Liver (tissue), 9 donors: ENCODE measurements around the gene DERL3. TPM values are rescaled to one million over a fixed set of nuclear protein-coding genes. Genes with fewer than 3 reads are reported as not detected.

Experiments used
- DNase-seq: peaks from one replicate; pipeline ENCODE4 v3.0.0-alpha.2; 2017; ENCODE audit warnings: low spot score
- H3K27ac ChIP-seq, 2 donors: one replicate each; pipeline ENCODE4 v1.7.0; 2013; ENCODE audit warnings: inconsistent platforms in 2 of 2, low read length in 2 of 2, control low read depth in 1 of 2, low read depth in 1 of 2, mild to moderate bottlenecking in 1 of 2
- H3K27me3 ChIP-seq, 4 donors: one replicate each; pipeline versions ENCODE4 v1.6.1 to v1.7.0; 2013; ENCODE audit warnings: low read length in 3 of 4, inconsistent platforms in 1 of 4, mild to moderate bottlenecking in 1 of 4, moderate library complexity in 1 of 4; ENCODE audit not compliant: control insufficient read depth in 4 of 4, insufficient read depth in 4 of 4
- H3K36me3 ChIP-seq, 4 donors: one replicate each; pipeline versions ENCODE4 v1.6.1 to v1.7.0; 2013; ENCODE audit warnings: low read length in 3 of 4, mild to moderate bottlenecking in 3 of 4, low read depth in 1 of 4, moderate library complexity in 1 of 4; ENCODE audit not compliant: control insufficient read depth in 4 of 4, insufficient read depth in 3 of 4
- H3K4me1 ChIP-seq, 4 donors: one replicate each; pipeline versions ENCODE4 v1.6.1 to v1.7.0; 2013; ENCODE audit warnings: low read length in 3 of 4, mild to moderate bottlenecking in 3 of 4, moderate library complexity in 1 of 4; ENCODE audit not compliant: control insufficient read depth in 4 of 4, insufficient read depth in 4 of 4
- H3K4me3 ChIP-seq, 3 donors: one replicate each; pipeline versions ENCODE4 v1.6.1 to v1.7.0; 2013; ENCODE audit warnings: low read length in 3 of 3, control low read depth in 1 of 3, low read depth in 1 of 3, mild to moderate bottlenecking in 1 of 3
- H3K9ac ChIP-seq, 2 donors: one replicate each; pipeline ENCODE4 v1.7.0; 2013; ENCODE audit warnings: low read length in 2 of 2, mild to moderate bottlenecking in 2 of 2, moderate library complexity in 2 of 2, control low read depth in 1 of 2, low read depth in 1 of 2
- H3K9me3 ChIP-seq, 4 donors: one replicate each; pipeline versions ENCODE4 v1.6.1 to v1.7.0; 2013; ENCODE audit warnings: low read length in 3 of 4; ENCODE audit not compliant: control insufficient read depth in 4 of 4
- CTCF ChIP-seq: fragments of 150-350 bp; IDR thresholded peaks from 2 replicates; pipeline ENCODE4 v1.5.1; 2017; ENCODE audit warnings: improper control_type of control experiment, low read depth, low read length; ENCODE audit not compliant: missing input control
- EGR1 ChIP-seq, 2 donors: IDR thresholded peaks; 2 replicates each; pipeline ENCODE4 v1.6.1; 2016 to 2018; ENCODE audit warnings: antibody characterized with exemption in 2 of 2, low read depth in 2 of 2
- FOXA1 ChIP-seq: IDR thresholded peaks from 2 replicates; pipeline ENCODE4 v1.6.1; 2016; ENCODE audit warnings: antibody characterized with exemption
- FOXA2 ChIP-seq: IDR thresholded peaks from 2 replicates; pipeline ENCODE4 v1.6.1; 2016; ENCODE audit warnings: antibody characterized with exemption
- GABPA ChIP-seq, 2 donors: IDR thresholded peaks in 1 of 2; conservative IDR thresholded peaks in 1 of 2; 2 replicates each; pipeline ENCODE4 v1.6.1; 2016; ENCODE audit warnings: antibody characterized with exemption in 2 of 2, mild to moderate bottlenecking in 1 of 2, moderate library complexity in 1 of 2
- HNF4A ChIP-seq, 2 donors: conservative IDR thresholded peaks; 2 replicates each; pipeline ENCODE4 v1.6.1; 2016; ENCODE audit warnings: antibody characterized with exemption in 2 of 2, mild to moderate bottlenecking in 2 of 2
- HNF4G ChIP-seq: IDR thresholded peaks from 2 replicates; pipeline ENCODE4 v1.6.1; 2016; ENCODE audit warnings: antibody characterized with exemption
- JUND ChIP-seq, 2 donors: IDR thresholded peaks; 2 replicates each; pipeline ENCODE4 v1.6.1; 2016; ENCODE audit warnings: antibody characterized with exemption in 2 of 2
- NR2F2 ChIP-seq: IDR thresholded peaks from 2 replicates; pipeline ENCODE4 v1.6.1; 2016; ENCODE audit warnings: antibody characterized with exemption
- RAD21 ChIP-seq, 2 donors: IDR thresholded peaks; 2 replicates each; pipeline ENCODE4 v1.6.1; 2016; ENCODE audit warnings: antibody characterized with exemption in 2 of 2, mild to moderate bottlenecking in 2 of 2
- TAF1 ChIP-seq: conservative IDR thresholded peaks from 2 replicates; pipeline ENCODE4 v1.6.1; 2016; ENCODE audit warnings: antibody characterized with exemption, mild to moderate bottlenecking
- YY1 ChIP-seq: IDR thresholded peaks from 2 replicates; pipeline ENCODE4 v1.6.1; 2016; ENCODE audit warnings: antibody characterized with exemption, mild to moderate bottlenecking
- WGBS: extraction: QIAGEN DNeasy Blood & Tissue Kit; methylation state at CpG from one replicate; pipeline ENCODE4 v1.1.7; 2013; 5-methylcytosine and 5-hydroxymethylcytosine counted together
- polyA plus RNA-seq, 2 donors: library from polyadenylated mRNA; stranded (reverse) in 1 of 2; unstranded in 1 of 2; fragments of 200-250 nt in 1 of 2; fragments of >200 nt in 1 of 2; fragmentation: Nextera tagmentation in 1 of 2; extraction: Ambion mirVana in 1 of 2; gene quantifications; one replicate each; pipeline versions ENCODE4 v1.2.1 to v1.2.3, GENCODE V29; 2013 to 2015
- total RNA-seq, 2 donors: library from RNA; depleted of rRNA; stranded (reverse); fragments of >200 nt; gene quantifications; one replicate each; pipeline ENCODE4 v1.2.3, GENCODE V29; 2014
- TF ChIP-seq, protein P1 (sequence below): IDR thresholded peaks from 2 replicates; pipeline ENCODE4 v1.6.1; 2016; ENCODE audit warnings: antibody characterized with exemption
- TF ChIP-seq, protein P2 (sequence below): IDR thresholded peaks from 2 replicates; pipeline ENCODE4 v1.6.1; 2016; ENCODE audit warnings: antibody characterized with exemption, mild to moderate bottlenecking
- TF ChIP-seq, protein P3 (sequence below): IDR thresholded peaks from 2 replicates; pipeline ENCODE4 v1.6.1; 2016; ENCODE audit warnings: antibody characterized with exemption
- donor health status: healthy.
- donor health status: healthy.
- donor health status: healthy.
- donor health status: healthy.
- donor health status: healthy.

DERL3 gene
- total and polyA plus RNA-seq, 4 donors: 1.0 to 9.3 (median 3.9) TPM

DNA sequence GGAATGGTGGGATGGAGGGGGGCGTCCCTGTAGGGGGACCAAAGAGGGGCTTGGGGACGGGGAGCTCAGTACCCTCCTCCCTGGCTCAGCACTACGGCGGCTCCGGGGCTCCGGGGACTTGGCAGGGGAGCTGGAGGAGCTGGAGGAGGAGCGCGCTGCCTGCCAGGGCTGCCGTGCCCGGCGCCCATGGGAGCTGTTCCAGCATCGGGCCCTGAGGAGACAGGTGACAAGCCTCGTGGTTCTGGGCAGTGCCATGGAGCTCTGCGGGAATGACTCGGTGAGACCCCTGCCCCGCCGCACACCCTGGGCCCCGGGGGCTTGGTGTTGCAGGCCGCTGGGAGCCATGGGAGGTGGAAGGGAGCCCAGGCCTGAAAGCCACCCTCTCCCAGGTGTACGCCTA lies 43.6 kb upstream of the DERL3 start:
- no peak overlapping the region for H3K27ac ChIP-seq

GRCh38 chr22:23878219-23878618 lies 39.4 kb upstream of the DERL3 start:
- TF ChIP-seq FOXA2 (no peak), CTCF (no peak), RAD21 (IDR thresholded peaks at IDR 0.05) (no peak), JUND (IDR thresholded peaks at IDR 0.05) (no peak), GABPA (IDR thresholded peaks at IDR 0.05 in 1 of 2, conservative IDR thresholded peaks at IDR 0.05 in 1 of 2) (no peak), HNF4G (no peak)
- TF ChIP-seq, protein P1, sequence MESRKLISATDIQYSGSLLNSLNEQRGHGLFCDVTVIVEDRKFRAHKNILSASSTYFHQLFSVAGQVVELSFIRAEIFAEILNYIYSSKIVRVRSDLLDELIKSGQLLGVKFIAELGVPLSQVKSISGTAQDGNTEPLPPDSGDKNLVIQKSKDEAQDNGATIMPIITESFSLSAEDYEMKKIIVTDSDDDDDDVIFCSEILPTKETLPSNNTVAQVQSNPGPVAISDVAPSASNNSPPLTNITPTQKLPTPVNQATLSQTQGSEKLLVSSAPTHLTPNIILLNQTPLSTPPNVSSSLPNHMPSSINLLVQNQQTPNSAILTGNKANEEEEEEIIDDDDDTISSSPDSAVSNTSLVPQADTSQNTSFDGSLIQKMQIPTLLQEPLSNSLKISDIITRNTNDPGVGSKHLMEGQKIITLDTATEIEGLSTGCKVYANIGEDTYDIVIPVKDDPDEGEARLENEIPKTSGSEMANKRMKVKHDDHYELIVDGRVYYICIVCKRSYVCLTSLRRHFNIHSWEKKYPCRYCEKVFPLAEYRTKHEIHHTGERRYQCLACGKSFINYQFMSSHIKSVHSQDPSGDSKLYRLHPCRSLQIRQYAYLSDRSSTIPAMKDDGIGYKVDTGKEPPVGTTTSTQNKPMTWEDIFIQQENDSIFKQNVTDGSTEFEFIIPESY: no peak
- TF ChIP-seq, protein P2, sequence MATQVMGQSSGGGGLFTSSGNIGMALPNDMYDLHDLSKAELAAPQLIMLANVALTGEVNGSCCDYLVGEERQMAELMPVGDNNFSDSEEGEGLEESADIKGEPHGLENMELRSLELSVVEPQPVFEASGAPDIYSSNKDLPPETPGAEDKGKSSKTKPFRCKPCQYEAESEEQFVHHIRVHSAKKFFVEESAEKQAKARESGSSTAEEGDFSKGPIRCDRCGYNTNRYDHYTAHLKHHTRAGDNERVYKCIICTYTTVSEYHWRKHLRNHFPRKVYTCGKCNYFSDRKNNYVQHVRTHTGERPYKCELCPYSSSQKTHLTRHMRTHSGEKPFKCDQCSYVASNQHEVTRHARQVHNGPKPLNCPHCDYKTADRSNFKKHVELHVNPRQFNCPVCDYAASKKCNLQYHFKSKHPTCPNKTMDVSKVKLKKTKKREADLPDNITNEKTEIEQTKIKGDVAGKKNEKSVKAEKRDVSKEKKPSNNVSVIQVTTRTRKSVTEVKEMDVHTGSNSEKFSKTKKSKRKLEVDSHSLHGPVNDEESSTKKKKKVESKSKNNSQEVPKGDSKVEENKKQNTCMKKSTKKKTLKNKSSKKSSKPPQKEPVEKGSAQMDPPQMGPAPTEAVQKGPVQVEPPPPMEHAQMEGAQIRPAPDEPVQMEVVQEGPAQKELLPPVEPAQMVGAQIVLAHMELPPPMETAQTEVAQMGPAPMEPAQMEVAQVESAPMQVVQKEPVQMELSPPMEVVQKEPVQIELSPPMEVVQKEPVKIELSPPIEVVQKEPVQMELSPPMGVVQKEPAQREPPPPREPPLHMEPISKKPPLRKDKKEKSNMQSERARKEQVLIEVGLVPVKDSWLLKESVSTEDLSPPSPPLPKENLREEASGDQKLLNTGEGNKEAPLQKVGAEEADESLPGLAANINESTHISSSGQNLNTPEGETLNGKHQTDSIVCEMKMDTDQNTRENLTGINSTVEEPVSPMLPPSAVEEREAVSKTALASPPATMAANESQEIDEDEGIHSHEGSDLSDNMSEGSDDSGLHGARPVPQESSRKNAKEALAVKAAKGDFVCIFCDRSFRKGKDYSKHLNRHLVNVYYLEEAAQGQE: no peak
- no peak for DNase-seq
- 90% methylated on average over 7 of the region's 7 CpGs for WGBS
- Histone ChIP-seq H3K27ac (no peak overlapping the region), H3K9ac (no peak overlapping the region), H3K4me1 (no peaks in the 10 kb centered on the region), H3K36me3 (peaks cover 3 to 21% (median 8%) of the 10 kb centered on the region in 4 donors), H3K4me3 (no peak overlapping the region), H3K27me3 (no peaks in the 10 kb centered on the region), H3K9me3 (no peaks in the 10 kb centered on the region)

More for the DNA sequence above, 43.6 kb upstream of the DERL3 start:
- WGBS: 94% methylated on average over 20 of the region's 20 CpGs
- no peaks in the 10 kb centered on the region for H3K9me3 ChIP-seq
- DNase-seq: no peak
- H3K36me3 ChIP-seq: peaks cover 0 to 5% (median 2%) of the 10 kb centered on the region in 4 donors
- H3K9ac ChIP-seq: no peak overlapping the region
- TF ChIP-seq EGR1 (IDR thresholded peaks at IDR 0.05; ENCODE audit: low read depth in 2 of 2): no peak
- no peak for TF ChIP-seq JUND (IDR thresholded peaks at IDR 0.05)
- TF ChIP-seq HNF4A (conservative IDR thresholded peaks at IDR 0.05): no peak
- TF ChIP-seq, protein P2: no peak
- TF ChIP-seq FOXA1: no peak
- TF ChIP-seq, protein P3, sequence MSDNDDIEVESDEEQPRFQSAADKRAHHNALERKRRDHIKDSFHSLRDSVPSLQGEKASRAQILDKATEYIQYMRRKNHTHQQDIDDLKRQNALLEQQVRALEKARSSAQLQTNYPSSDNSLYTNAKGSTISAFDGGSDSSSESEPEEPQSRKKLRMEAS: no peak
- TF ChIP-seq RAD21 (IDR thresholded peaks at IDR 0.05): no peak
- no peak for TF ChIP-seq FOXA2
- TF ChIP-seq, protein P1: no peak
- TF ChIP-seq NR2F2: no peak
- no peak for TF ChIP-seq TAF1
- no peak for TF ChIP-seq YY1
- TF ChIP-seq HNF4G: no peak
- no peak overlapping the region for H3K4me3 ChIP-seq
- no peaks in the 10 kb centered on the region for H3K4me1 ChIP-seq
- no peaks in the 10 kb centered on the region for H3K27me3 ChIP-seq
